Nephron progenitor cell (in vitro differentiated cells): Measurements from ENCODE around the gene H19.

Source experiments
- DNase-seq: peaks from one replicate; pipeline ENCODE4 v3.0.0; 2021
- H3K27ac Mint-ChIP-seq: 2 replicates; pipeline ENCODE4 v1.8.0; 2021; ENCODE audit warnings: mild to moderate bottlenecking, moderate library complexity, mixed read lengths
- H3K27me3 Mint-ChIP-seq: 2 replicates; pipeline ENCODE4 v1.8.0; 2021; ENCODE audit warnings: mild to moderate bottlenecking, low read depth, mixed read lengths; ENCODE audit not compliant: poor library complexity
- H3K36me3 Mint-ChIP-seq: 2 replicates; pipeline ENCODE4 v1.8.0; 2021; ENCODE audit warnings: low read depth, mixed read lengths
- H3K4me1 Mint-ChIP-seq: 2 replicates; pipeline ENCODE4 v1.8.0; 2021; ENCODE audit warnings: mixed read lengths
- H3K4me3 Mint-ChIP-seq: 2 replicates; pipeline ENCODE4 v1.8.0; 2021; ENCODE audit warnings: mild to moderate bottlenecking, moderate library complexity, mixed read lengths
- H3K9me3 Mint-ChIP-seq: 2 replicates; pipeline ENCODE4 v1.8.0; 2021; ENCODE audit warnings: mild to moderate bottlenecking, moderate library complexity, mixed read lengths
- TF ChIP-seq, protein P1 (sequence below): fragments of 200-600 bp; sonication (generic); IDR thresholded peaks from 2 replicates; pipeline ENCODE4 v1.5.0; 2021; ENCODE audit warnings: antibody characterized with exemption

H19 gene

DNA sequence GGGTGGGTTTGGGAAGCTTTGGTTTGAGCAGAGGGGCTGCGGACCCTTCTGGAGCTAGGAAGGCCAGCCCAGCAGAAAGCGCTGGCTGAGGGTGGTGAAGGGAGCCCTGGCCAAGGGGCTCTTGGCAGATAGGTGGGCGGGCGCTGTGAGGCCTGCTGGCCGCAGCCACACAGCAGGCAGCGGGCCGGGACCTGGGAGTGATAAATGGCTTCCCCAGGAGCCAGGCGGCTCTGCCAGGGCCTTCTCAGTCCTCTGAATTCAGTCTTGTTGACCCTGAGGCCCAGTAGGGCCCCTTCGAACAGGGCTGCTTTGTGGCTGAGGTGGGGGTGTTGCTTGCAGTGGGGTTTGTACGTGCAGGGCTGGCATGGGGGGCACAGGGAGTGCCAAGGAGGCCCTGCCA lies 33.4 kb upstream of the H19 start:
- Mint-ChIP-seq H3K27me3 (no peaks in the 10 kb centered on the region), H3K27ac (no peak overlapping the region), H3K4me1 (no peaks in the 10 kb centered on the region), H3K36me3 (no peaks in the 10 kb centered on the region), H3K9me3 (no peaks in the 10 kb centered on the region), H3K4me3 (no peak overlapping the region)
- TF ChIP-seq, protein P1, sequence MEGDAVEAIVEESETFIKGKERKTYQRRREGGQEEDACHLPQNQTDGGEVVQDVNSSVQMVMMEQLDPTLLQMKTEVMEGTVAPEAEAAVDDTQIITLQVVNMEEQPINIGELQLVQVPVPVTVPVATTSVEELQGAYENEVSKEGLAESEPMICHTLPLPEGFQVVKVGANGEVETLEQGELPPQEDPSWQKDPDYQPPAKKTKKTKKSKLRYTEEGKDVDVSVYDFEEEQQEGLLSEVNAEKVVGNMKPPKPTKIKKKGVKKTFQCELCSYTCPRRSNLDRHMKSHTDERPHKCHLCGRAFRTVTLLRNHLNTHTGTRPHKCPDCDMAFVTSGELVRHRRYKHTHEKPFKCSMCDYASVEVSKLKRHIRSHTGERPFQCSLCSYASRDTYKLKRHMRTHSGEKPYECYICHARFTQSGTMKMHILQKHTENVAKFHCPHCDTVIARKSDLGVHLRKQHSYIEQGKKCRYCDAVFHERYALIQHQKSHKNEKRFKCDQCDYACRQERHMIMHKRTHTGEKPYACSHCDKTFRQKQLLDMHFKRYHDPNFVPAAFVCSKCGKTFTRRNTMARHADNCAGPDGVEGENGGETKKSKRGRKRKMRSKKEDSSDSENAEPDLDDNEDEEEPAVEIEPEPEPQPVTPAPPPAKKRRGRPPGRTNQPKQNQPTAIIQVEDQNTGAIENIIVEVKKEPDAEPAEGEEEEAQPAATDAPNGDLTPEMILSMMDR = no peak
- DNase-seq = no peak

DNA sequence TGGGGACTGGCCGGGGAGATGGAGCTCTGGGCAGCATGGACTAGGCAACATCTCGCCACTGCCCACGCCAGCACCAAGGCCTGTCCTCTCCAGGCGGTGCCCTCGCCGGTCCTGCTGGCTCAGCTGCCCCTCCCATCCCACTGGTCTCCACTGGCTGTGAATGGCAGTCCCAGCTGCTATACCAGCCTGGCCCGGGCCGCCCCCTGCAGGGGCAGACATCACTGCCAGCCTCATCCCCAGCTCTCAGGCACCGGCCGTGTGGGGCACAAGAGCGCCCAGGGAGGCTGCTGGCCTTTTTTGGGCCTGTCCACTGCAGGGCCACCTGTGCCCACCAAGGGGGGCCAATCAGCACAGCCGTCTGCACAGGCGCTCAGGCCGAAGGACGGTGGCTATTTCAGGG lies 30.1 kb upstream of the H19 start:
- Mint-ChIP-seq H3K9me3 (no peaks in the 10 kb centered on the region), H3K27me3 (no peaks in the 10 kb centered on the region), H3K4me3 (no peak overlapping the region), H3K4me1 (no peaks in the 10 kb centered on the region), H3K36me3 (no peaks in the 10 kb centered on the region), H3K27ac (no peak overlapping the region)
- DNase-seq = no peak
- TF ChIP-seq, protein P1 = no peak

DNA sequence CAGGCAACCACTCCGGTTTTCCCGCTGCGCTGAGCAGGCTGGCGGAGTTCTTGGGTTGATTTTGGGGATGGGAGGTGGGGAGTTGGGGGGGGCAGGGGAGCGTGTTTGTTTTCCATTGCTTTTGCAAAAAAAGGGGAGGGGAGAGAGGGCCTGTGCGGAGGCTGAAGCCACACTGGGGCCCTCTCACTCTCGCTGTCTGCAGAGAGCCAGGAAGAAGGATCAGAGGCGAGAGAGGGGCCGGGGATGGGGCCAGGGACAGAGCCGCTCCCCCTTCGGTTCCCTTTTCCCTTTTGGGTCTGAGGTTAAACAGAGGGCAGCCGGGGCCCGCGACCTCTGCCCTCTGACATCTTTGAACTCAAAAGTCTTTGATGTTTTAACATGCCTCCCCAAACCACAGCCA lies 17.4 kb upstream of the H19 start:
- Mint-ChIP-seq H3K27ac (no peak overlapping the region), H3K9me3 (no peaks in the 10 kb centered on the region), H3K4me3 (no peak overlapping the region), H3K4me1 (no peaks in the 10 kb centered on the region), H3K36me3 (no peaks in the 10 kb centered on the region), H3K27me3 (no peaks in the 10 kb centered on the region)
- DNase-seq = no peak
- TF ChIP-seq, protein P1 = no peak

DNA sequence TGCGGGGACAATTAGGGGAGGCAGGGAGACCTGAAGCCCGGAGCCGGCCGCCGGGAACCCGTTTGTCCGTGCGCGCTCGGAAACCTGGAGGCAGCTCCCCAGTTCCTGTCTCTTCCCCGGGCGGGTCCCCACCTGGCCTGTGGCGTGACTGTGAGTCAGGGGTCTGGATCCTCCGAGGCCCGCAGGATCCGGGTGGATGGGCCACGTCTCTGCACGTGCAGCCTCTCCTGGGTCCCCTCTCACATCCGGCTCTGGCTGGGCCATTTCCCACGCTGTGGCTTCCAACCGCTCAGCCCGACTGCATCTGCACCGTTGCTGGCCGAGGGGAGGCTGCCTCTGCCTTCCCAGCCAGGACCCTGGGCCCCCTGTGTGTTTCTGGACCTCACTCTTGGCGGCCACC lies 14.8 kb upstream of the H19 start:
- DNase-seq = no peak
- H3K27me3 Mint-ChIP-seq = no peaks in the 10 kb centered on the region
- H3K4me1 Mint-ChIP-seq = no peaks in the 10 kb centered on the region
- no peak overlapping the region for H3K27ac Mint-ChIP-seq
- H3K36me3 Mint-ChIP-seq = no peaks in the 10 kb centered on the region
- H3K9me3 Mint-ChIP-seq = no peaks in the 10 kb centered on the region
- TF ChIP-seq, protein P1 = no peak
- H3K4me3 Mint-ChIP-seq = no peak overlapping the region

DNA sequence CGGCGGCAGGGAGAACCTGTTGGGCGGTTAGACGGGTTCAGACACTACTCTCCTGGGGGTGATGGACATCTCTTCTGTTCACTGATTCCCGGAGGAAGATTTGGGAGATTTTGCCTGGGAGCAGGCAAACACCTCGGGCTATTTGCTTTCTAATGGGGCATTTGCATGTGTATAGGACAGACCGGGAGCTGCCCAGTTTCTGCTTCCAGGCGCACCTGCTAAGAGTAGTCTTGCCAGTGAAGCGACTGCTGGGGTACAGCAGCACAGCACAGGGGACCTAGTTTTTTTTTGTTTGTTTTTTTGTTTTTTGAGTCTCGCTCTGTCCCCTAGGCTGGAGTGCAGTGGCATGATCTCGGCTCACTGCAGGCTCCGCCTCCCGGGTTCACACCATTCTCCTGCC lies 6.8 kb upstream of the H19 start:
- TF ChIP-seq, protein P1 = no peak
- no peak overlapping the region for H3K27ac Mint-ChIP-seq
- no peaks in the 10 kb centered on the region for H3K36me3 Mint-ChIP-seq
- no peak for DNase-seq
- H3K27me3 Mint-ChIP-seq = no peaks in the 10 kb centered on the region
- H3K9me3 Mint-ChIP-seq = no peaks in the 10 kb centered on the region
- no peak overlapping the region for H3K4me3 Mint-ChIP-seq
- H3K4me1 Mint-ChIP-seq = no peaks in the 10 kb centered on the region

DNA sequence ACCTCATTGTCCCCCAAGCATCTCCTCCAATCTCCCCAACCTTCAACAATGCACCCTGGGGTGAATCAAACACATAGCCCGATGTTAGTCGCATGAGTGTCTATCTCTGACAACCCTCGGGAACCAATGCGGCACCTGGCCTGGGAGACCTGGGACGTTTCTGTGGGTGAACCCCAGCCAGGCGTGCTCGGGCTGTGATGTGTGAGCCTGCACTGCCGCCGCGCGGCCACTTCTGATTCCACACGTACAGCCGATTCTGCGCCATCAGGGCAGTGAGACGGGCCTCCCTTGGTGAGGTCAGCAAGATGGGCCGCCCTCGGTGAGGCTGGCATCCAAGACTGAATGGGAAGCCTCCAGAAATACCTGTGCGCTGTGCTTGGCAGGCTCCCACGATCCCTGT lies 5.2 kb upstream of the H19 start:
- H3K9me3 Mint-ChIP-seq = no peaks in the 10 kb centered on the region
- H3K27ac Mint-ChIP-seq = no peak overlapping the region
- no peaks in the 10 kb centered on the region for H3K36me3 Mint-ChIP-seq
- no peaks in the 10 kb centered on the region for H3K4me1 Mint-ChIP-seq
- no peak for DNase-seq
- TF ChIP-seq, protein P1 = no peak
- H3K27me3 Mint-ChIP-seq = no peaks in the 10 kb centered on the region
- H3K4me3 Mint-ChIP-seq = no peak overlapping the region
